Mucosa of descending colon (tissue), 3 donors: ENCODE measurements around the gene NAA40. TPM values are rescaled to one million over a fixed set of nuclear protein-coding genes. Genes with fewer than 3 reads are reported as not detected.

Source experiments
- ATAC-seq: fragments of 200-7000 bp; cut with Tn5 transposase; one replicate; pipeline ENCODE4 v1.9.1; 2020; ENCODE audit warnings: mild to moderate bottlenecking, moderate library complexity
- DNase-seq, 3 donors: peaks; one replicate each; pipeline ENCODE4 v3.0.0-alpha.2; 2020
- H3K36me3 ChIP-seq: fragments of 200-600 bp; one replicate; pipeline ENCODE4 v1.8.0; 2021; ENCODE audit warnings: low read depth, mild to moderate bottlenecking
- H3K4me1 ChIP-seq: fragments of 200-600 bp; one replicate; pipeline ENCODE4 v1.8.0; 2021; ENCODE audit warnings: low read depth, mild to moderate bottlenecking
- H3K4me3 ChIP-seq: fragments of 200-600 bp; one replicate; pipeline ENCODE4 v1.8.0; 2021; ENCODE audit warnings: mild to moderate bottlenecking
- H3K9me3 ChIP-seq: fragments of 200-600 bp; one replicate; pipeline ENCODE4 v1.8.0; 2021; ENCODE audit warnings: mild to moderate bottlenecking
- intact Hi-C, 2 donors: fragments of 100-400 bp; cut with DNase I in 1 of 2; cut with micrococcal nuclease in 1 of 2; formaldehyde crosslinking; loops; one replicate each; pipeline versions ENCODE4 v1.11.0 to v1.11.1; 2022; cut with DNase I, micrococcal nuclease
- total RNA-seq, 3 donors: library from RNA; stranded (reverse); fragmentation: NEBNext Ultra II Directional in 2 of 3; extraction: Animal tissue kit (Norgen Biotek cat#: 25700) in 2 of 3; gene quantifications; one replicate each; pipeline versions ENCODE4 v1.2.1 to v1.2.4, GENCODE V29; 2021 to 2023
- TF ChIP-seq, protein P1 (sequence below): fragments of 200-600 bp; IDR thresholded peaks from one replicate; pipeline ENCODE4 v1.8.0; 2022; ENCODE audit warnings: antibody characterized with exemption, mild to moderate bottlenecking
- donor health status: DM: no; HTN: no; CAD: no; lungs with moderate emphysema.
- donor health status: DM: no; HTN: no; CAD: no.
- donor health status: DM: no; HTN: yes; CAD: no.

The NAA40 gene
- total RNA-seq, 3 donors from 2014 or later, result 18.7 to 43.6 (median 23.4) TPM

DNA sequence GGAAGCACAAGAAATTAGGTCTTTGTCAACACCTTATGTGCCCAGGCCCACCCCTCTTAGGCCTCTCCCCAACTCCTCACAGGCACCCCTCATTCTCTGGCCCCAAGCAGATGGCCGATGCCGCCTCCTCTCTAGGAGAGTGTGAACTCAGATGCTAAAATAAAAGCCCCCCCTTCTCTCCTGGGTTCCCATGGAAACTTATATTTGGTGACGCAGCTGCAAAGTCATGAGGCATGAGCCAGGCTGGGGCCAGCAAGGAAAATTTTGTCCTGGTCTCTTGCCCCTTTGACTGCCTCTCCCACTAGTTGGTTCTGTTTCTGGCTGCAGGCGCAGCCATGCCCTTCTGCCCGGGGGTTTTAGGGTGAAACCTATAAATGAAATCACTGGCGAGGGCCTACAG is 33.6 kb upstream of the NAA40 start:
- TF ChIP-seq, protein P1, sequence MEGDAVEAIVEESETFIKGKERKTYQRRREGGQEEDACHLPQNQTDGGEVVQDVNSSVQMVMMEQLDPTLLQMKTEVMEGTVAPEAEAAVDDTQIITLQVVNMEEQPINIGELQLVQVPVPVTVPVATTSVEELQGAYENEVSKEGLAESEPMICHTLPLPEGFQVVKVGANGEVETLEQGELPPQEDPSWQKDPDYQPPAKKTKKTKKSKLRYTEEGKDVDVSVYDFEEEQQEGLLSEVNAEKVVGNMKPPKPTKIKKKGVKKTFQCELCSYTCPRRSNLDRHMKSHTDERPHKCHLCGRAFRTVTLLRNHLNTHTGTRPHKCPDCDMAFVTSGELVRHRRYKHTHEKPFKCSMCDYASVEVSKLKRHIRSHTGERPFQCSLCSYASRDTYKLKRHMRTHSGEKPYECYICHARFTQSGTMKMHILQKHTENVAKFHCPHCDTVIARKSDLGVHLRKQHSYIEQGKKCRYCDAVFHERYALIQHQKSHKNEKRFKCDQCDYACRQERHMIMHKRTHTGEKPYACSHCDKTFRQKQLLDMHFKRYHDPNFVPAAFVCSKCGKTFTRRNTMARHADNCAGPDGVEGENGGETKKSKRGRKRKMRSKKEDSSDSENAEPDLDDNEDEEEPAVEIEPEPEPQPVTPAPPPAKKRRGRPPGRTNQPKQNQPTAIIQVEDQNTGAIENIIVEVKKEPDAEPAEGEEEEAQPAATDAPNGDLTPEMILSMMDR, result no peak
- no peak for ATAC-seq
- Histone ChIP-seq H3K4me3 (no peak overlapping the region), H3K4me1 (no peaks in the 10 kb centered on the region), H3K36me3 (peaks cover 24% of the 10 kb centered on the region), H3K9me3 (no peaks in the 10 kb centered on the region)
- no peak for DNase-seq
- intact Hi-C loops, result no loop called here

DNA sequence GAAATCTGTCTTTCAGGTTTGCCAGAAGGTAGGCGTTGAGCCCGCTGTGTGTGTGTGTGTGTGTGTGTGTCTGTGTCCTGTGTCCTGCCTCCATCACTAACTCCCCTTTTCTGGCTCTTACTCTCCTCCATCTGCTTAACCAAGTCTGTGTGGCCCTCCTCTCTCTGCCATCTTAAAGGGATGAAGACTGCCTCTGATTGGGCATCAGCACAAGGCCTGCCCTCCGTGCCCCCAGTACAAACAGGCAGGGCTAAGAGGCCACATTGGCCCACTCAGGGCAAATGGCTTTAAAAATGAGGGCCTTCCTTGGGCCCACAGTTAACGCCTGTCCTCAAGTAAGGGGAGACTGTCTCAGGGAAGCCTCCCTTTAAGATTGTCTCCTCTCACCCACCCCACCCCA is 32.7 kb upstream of the NAA40 start:
- DNase-seq, result no peak
- H3K4me1 ChIP-seq, result no peaks in the 10 kb centered on the region
- intact Hi-C loops, result no loop called here
- TF ChIP-seq, protein P1, result no peak
- H3K36me3 ChIP-seq, result peaks cover 24% of the 10 kb centered on the region
- ATAC-seq, result no peak
- H3K9me3 ChIP-seq, result no peaks in the 10 kb centered on the region
- no peak overlapping the region for H3K4me3 ChIP-seq

- peaks cover 24% of the 10 kb centered on the region for H3K36me3 ChIP-seq
- H3K9me3 ChIP-seq, result no peaks in the 10 kb centered on the region
- intact Hi-C loops, result no loop called here
- DNase-seq (peak in 2 of 3 donors; percentile 51 to 65), ATAC-seq (peak; percentile 16)
- TF ChIP-seq, protein P1, result no peak
- H3K4me1 ChIP-seq, result no peaks in the 10 kb centered on the region
- H3K4me3 ChIP-seq, result no peak overlapping the region
Measured at GRCh38 chr11:63906585-63906984, 32.2 kb upstream of the NAA40 start.

GRCh38 chr11:63907063-63907462 is 31.7 kb upstream of the NAA40 start:
- H3K4me3 ChIP-seq, result no peak overlapping the region
- no peaks in the 10 kb centered on the region for H3K9me3 ChIP-seq
- DNase-seq (no peak), ATAC-seq (no peak)
- intact Hi-C loops, result no loop called here
- TF ChIP-seq, protein P1, result no peak
- no peaks in the 10 kb centered on the region for H3K4me1 ChIP-seq
- H3K36me3 ChIP-seq, result peaks cover 21% of the 10 kb centered on the region

DNA sequence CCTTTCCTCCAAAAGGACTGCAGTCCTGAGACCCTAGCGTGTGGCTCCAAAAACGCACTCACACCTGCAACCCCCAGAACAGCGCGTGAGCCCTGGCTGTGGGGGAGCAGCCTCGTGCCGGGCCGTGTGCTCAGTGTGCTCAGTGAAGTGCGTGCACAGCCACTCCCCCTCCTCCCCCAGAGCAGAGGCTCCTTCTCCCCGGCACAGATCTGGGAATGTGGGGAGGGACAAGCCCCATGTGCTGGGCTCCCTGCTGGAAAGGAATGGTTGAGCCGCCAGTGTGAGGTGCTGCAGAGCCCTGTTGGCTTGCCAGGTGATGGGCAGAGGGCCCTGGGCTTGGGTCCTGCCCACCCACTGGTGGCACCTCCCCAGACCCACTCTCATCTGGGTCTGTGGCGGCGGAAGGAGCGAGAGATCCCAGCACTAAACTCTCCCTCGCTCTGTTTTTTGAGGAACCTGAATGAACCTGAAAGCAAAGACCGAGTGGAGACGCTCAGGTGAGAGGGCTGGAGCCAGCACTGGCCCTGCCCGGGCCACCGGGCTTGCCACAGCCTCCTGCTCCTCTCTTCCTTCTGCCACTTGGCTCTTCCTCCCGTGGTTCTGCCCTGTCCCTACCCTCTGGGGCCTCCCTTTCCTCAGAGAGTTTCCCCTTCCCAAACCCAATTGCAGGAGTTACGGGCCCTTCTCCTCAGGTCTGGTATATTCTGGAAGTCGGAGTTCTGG is 30.8 kb upstream of the NAA40 start:
- no peak for ATAC-seq
- Histone ChIP-seq H3K4me3 (no peak overlapping the region), H3K4me1 (no peaks in the 10 kb centered on the region), H3K9me3 (no peaks in the 10 kb centered on the region), H3K36me3 (peaks cover 15% of the 10 kb centered on the region)
- TF ChIP-seq, protein P1, result no peak
- DNase-seq, result no peak
- intact Hi-C loops, result no loop called here
